Fibroblast of villous mesenchyme (primary cell): Measurements from ENCODE around the gene GNPNAT1. TPM values are rescaled to one million over a fixed set of nuclear protein-coding genes. Genes with fewer than 3 reads are reported as not detected.
A peak's percentile ranks its signal among the peaks of the same experiment; 100 is the strongest.

Source experiments
- DNase-seq: peaks from one replicate; pipeline ENCODE4 v3.0.0-alpha.2; 2010; ENCODE audit warnings: low read depth
- H3K4me3 ChIP-seq: 2 replicates; pipeline ENCODE4 v1.5.1; 2011; ENCODE audit warnings: low read depth, mild to moderate bottlenecking, low read length
- total RNA-seq: library from RNA; depleted of rRNA; stranded (reverse); fragments of >200 nt; gene quantifications from 2 replicates; pipeline ENCODE4 v1.2.3, GENCODE V29; 2012
- TF ChIP-seq, protein P1 (sequence below): IDR thresholded peaks from 2 replicates; pipeline ENCODE4 v1.5.1; 2012; ENCODE audit warnings: low read depth, mild to moderate bottlenecking, low read length; ENCODE audit not compliant: insufficient read depth

GNPNAT1 gene
- total RNA-seq, 1 donor = 31.1 TPM

DNA sequence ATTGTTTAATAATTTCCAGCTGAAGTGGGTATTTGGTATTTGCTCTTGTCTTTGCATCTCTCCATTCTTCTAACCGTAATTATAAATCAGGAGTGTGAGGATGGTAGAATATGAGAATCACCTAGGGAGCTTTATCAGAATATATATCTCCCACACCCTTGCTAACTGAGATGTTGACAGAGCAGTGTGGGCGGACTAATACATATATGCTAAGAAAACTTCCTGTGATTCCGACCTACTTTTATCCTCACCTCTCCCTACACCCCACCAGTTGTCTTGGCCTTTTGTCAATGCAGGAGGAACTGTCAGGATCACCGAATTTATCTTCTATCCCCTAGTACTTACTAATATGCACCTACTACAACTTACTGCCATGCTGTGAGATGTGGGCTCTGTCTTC, 14.7 kb upstream of the GNPNAT1 start:
- DNase-seq = no peak
- H3K4me3 ChIP-seq = no peak overlapping the region
- TF ChIP-seq, protein P1, sequence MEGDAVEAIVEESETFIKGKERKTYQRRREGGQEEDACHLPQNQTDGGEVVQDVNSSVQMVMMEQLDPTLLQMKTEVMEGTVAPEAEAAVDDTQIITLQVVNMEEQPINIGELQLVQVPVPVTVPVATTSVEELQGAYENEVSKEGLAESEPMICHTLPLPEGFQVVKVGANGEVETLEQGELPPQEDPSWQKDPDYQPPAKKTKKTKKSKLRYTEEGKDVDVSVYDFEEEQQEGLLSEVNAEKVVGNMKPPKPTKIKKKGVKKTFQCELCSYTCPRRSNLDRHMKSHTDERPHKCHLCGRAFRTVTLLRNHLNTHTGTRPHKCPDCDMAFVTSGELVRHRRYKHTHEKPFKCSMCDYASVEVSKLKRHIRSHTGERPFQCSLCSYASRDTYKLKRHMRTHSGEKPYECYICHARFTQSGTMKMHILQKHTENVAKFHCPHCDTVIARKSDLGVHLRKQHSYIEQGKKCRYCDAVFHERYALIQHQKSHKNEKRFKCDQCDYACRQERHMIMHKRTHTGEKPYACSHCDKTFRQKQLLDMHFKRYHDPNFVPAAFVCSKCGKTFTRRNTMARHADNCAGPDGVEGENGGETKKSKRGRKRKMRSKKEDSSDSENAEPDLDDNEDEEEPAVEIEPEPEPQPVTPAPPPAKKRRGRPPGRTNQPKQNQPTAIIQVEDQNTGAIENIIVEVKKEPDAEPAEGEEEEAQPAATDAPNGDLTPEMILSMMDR = no peak

DNA sequence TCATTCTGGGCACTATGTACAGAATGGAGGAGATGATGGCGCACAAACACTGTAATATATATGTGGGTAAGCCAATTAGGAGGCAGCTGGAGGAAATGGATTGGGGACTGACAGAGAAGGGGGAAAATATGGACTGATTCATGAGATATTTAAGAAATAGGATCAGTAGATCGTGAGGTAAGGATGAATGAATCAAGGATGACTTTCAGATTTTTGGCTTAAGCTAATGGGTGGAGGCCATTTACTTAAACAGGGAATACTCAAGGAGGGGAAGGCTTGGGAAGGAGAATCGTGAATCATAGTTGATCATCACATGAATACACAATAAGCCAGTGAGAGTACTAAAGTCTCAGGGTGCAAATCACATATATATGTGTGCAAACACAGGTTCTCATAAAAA, 11.2 kb upstream of the GNPNAT1 start:
- no peak overlapping the region for H3K4me3 ChIP-seq
- DNase-seq = no peak
- TF ChIP-seq, protein P1 = no peak

DNA sequence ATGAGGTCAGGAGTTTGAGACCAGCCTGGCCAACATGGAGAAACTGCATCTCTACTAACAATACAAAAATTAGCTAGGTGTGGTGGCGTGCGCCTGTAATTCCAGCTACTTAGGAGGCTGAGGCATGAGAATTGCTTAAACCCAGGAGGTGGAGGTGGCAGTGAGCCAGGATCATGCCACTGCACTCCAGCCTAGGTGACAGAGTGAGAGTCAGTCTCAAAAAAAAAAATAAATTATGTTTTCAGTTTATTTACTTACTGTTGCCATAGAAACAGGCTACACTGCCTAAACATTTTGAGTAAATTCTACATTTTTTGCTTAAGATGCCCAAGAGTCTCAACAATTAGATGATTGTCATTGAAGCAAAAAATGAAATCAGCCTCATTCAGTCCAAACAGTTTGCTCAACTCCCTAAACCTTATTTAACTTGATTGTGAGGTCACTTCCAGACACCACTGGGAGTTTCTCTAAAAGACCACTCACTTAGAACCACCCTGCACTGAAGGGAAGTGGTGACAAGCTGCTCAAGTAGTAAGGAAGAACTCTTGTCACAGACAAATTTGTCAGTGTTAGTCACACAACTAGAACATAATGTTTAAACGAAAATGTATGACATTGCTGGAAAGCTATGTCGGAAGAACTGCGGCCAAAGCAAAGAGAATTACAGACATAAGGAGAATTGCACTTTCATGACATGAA, 9.8 kb upstream of the GNPNAT1 start:
- H3K4me3 ChIP-seq = no peak overlapping the region
- TF ChIP-seq, protein P1 = no peak
- peak; percentile 55 for DNase-seq

GRCh38 chr14:52798826-52799225, 7.4 kb upstream of the GNPNAT1 start:
- DNase-seq = no peak
- TF ChIP-seq, protein P1 = no peak
- H3K4me3 ChIP-seq = no peak overlapping the region

- DNase-seq = no peak
- no peak overlapping the region for H3K4me3 ChIP-seq
- TF ChIP-seq, protein P1 = no peak
Measured at GRCh38 chr14:52797653-52798052, 6.2 kb upstream of the GNPNAT1 start.

DNA sequence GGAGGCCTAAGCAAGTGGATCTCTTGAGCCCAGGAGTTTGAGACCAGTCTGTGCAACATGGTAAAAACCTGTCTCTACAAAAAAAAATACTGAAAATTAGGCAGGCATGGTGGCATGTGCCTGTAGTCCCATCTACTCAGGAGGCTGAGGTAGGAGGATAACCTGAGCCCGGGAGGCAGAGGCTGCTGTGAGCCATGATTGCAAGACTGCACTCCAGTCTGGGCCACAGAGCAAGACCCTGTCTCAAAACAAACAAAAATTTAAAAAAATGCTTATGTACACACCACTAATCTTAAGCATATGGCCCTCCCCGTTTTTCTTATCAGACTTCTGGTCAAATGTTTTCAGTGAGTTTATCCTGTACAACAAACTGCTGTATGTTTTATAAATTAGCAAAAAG, 1.7 kb upstream of the GNPNAT1 start:
- no peak overlapping the region for H3K4me3 ChIP-seq
- peak; percentile 37 for DNase-seq
- TF ChIP-seq, protein P1 = no peak

DNA sequence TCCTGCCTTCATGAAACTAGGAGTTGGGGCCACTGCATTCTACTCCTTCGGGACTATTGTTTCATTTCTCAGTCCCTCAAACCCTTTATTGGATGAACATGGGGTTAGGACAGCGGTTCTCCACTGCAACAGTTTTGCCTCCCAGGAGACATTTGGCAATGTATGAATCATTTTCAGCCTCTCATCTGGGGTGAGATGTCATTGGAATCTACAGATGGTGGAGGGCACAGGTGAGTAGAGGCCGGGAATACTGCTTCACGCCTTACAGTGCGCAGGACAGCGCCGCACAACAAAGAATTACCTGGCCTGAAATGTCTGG, 649 bp upstream of the GNPNAT1 start:
- no peak for DNase-seq
- TF ChIP-seq, protein P1 = no peak
- H3K4me3 ChIP-seq = peak overlapping the region; percentile 58
